GM12878 (cell line): ENCODE data around the gene DHX30.

Experiments used
- CHD1 ChIP-seq: IDR thresholded peaks from 2 replicates; pipeline ENCODE4 v1.6.1; 2012; ENCODE audit warnings: low read depth, low read length, improper control_type of control experiment
- CHD2 ChIP-seq: IDR thresholded peaks from 2 replicates; pipeline ENCODE4 v1.6.1; 2011; ENCODE audit warnings: low read depth, low read length, improper control_type of control experiment, borderline replicate concordance
- CHD4 ChIP-seq: fragments of 200-600 bp; sonication (generic); IDR thresholded peaks from 2 replicates; pipeline ENCODE4 v1.6.1; 2016; ENCODE audit warnings: mild to moderate bottlenecking
- EP300 ChIP-seq, 2 experiments: fragments of 150-350 bp in 1 of 2; IDR thresholded peaks; 2 replicates each; pipeline ENCODE4 v1.6.1; 2011 to 2012; ENCODE audit warnings: low read depth in 2 of 2, low read length in 2 of 2, borderline replicate concordance in 1 of 2, improper control_type of control experiment in 1 of 2, inconsistent platforms in 1 of 2; ENCODE audit not compliant: control insufficient read depth in 1 of 2
- FOXK2 ChIP-seq: fragments of 450-650 bp; IDR thresholded peaks from 2 replicates; pipeline ENCODE4 v1.6.1; 2017; ENCODE audit warnings: mild to moderate bottlenecking, moderate library complexity
- POLR2A ChIP-seq: IDR thresholded peaks from 2 replicates; pipeline ENCODE4 v1.6.1; 2011; ENCODE audit warnings: low read depth, mild to moderate bottlenecking, low read length
- RCOR1 ChIP-seq: conservative IDR thresholded peaks from 2 replicates; pipeline ENCODE4 v1.6.1; 2012; ENCODE audit warnings: low read depth, low read length, improper control_type of control experiment
- TAF1 ChIP-seq: IDR thresholded peaks from 2 replicates; pipeline ENCODE4 v1.6.1; 2011; ENCODE audit warnings: mild to moderate bottlenecking, low read depth, low read length, borderline replicate concordance
- TF ChIP-seq, protein P1 (sequence below): IDR thresholded peaks from 2 replicates; pipeline ENCODE4 v1.6.1; 2012; ENCODE audit warnings: low read length, inconsistent platforms
- TF ChIP-seq, protein P2 (sequence below), 3 experiments: IDR thresholded peaks in 2 of 3; conservative IDR thresholded peaks in 1 of 3; 2 replicates each; pipeline ENCODE4 v1.5.1; 2011; ENCODE audit warnings: low read depth in 3 of 3, low read length in 3 of 3, mild to moderate bottlenecking in 3 of 3, control low read depth in 2 of 3, moderate library complexity in 2 of 3, inconsistent platforms in 1 of 3, mixed read lengths in 1 of 3; ENCODE audit not compliant: control insufficient read depth in 2 of 3, insufficient read depth in 1 of 3; ENCODE audit errors: extremely low read depth in 1 of 3

DNA sequence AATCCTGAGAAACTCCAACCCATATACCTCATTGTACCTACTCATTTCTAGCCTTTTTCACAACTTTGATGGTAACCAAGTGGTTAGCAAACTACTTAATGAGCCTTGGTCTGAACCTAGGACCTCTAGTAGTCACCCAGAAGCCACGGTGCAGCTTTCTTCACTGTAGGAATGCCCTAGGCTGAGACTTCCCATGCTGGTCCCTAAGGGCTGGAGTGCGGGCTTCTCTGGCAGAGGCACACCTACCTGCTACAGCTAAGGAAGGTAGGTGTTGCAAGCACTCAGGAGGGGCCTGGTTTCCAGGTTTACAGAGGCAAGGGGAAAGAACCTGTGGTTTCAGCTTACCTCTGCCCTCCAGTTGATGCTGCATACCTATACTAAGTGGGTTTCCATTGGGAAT is 65.4 kb downstream of the DHX30 start:
- TF ChIP-seq FOXK2: no peak
- TF ChIP-seq CHD1: no peak
- TF ChIP-seq, protein P1, sequence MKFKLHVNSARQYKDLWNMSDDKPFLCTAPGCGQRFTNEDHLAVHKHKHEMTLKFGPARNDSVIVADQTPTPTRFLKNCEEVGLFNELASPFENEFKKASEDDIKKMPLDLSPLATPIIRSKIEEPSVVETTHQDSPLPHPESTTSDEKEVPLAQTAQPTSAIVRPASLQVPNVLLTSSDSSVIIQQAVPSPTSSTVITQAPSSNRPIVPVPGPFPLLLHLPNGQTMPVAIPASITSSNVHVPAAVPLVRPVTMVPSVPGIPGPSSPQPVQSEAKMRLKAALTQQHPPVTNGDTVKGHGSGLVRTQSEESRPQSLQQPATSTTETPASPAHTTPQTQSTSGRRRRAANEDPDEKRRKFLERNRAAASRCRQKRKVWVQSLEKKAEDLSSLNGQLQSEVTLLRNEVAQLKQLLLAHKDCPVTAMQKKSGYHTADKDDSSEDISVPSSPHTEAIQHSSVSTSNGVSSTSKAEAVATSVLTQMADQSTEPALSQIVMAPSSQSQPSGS: no peak
- TF ChIP-seq, protein P2, sequence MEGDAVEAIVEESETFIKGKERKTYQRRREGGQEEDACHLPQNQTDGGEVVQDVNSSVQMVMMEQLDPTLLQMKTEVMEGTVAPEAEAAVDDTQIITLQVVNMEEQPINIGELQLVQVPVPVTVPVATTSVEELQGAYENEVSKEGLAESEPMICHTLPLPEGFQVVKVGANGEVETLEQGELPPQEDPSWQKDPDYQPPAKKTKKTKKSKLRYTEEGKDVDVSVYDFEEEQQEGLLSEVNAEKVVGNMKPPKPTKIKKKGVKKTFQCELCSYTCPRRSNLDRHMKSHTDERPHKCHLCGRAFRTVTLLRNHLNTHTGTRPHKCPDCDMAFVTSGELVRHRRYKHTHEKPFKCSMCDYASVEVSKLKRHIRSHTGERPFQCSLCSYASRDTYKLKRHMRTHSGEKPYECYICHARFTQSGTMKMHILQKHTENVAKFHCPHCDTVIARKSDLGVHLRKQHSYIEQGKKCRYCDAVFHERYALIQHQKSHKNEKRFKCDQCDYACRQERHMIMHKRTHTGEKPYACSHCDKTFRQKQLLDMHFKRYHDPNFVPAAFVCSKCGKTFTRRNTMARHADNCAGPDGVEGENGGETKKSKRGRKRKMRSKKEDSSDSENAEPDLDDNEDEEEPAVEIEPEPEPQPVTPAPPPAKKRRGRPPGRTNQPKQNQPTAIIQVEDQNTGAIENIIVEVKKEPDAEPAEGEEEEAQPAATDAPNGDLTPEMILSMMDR (IDR thresholded peaks at IDR 0.05 in 2 of 3, conservative IDR thresholded peaks at IDR 0.05 in 1 of 3; ENCODE audit: control insufficient read depth in 2 of 3, extremely low read depth in 1 of 3, insufficient read depth in 1 of 3, low read depth in 3 of 3, low read length in 3 of 3): no peak
- no peak for TF ChIP-seq RCOR1
- no peak for TF ChIP-seq TAF1
- TF ChIP-seq EP300 (IDR thresholded peaks at IDR 0.05; ENCODE audit: borderline replicate concordance in 1 of 2, control insufficient read depth in 1 of 2, low read depth in 2 of 2, low read length in 2 of 2): no peak
- no peak for TF ChIP-seq POLR2A
- no peak for TF ChIP-seq CHD2
- TF ChIP-seq CHD4: no peak
